Stromal cell of bone marrow (primary cell): ENCODE data around the gene SASH1.

Experiments
- DNase-seq: peaks from one replicate; pipeline ENCODE4 v3.0.0-alpha.2; 2012; ENCODE audit warnings: low read depth

Gene SASH1

DNA sequence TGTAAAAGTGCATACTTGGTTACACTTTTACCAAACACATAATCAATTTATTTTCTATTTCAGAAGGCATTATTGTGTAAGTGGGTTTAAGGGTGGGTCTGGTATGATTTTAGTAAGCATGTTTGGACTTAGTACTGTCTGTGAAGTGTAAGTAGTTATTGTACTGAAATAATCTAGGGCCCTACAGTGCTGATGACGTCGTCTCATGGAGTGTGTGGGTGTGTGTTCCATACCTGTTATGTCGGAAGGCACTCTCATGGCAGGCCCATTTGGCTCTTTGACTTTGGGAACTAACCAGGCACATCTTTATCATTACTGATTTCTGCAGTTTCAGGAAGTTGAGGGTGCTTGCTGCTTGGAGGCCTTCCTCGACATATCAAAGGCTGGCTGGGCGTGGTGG is 155.1 kb downstream of the SASH1 start:
- no peak for DNase-seq

DNA sequence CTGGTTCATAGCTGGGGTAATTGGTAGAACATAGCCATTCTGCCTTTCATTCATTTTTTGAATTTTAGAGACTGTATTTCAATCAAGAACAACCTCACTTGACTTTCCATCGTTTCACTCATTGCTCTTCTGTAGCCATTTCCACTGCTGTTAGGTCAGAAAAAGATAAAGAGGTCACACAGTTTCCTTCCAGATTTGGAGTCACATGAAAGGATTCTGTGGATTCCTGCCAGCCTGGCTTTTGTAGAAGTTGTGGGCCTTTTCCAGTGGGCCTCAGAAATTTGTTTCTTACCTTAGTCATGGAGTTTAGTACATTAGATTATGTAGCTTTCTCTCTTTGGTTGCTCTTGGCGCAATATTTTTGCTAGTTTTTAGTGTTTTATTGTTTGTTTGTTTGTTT is 157.8 kb downstream of the SASH1 start:
- DNase-seq, result no peak

DNA sequence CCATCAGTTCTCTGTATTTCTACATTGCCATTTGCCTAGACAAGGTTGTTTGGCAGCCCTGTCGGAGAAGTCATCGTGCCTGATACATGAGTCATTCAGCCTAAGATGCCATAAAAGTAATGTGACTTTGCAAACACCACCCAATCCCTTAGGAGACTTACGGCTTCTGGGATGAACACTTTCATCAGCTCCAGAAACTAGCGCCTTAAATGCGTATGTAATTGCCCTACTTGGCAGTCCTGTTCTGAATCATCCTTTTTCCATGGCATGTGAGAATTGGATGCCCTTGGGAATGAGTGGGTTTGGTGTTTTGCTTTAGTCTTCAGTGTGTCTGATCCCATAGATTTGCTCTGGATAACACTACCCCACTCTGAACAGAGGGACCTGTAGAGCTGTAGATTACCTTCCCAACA is 158.5 kb downstream of the SASH1 start:
- DNase-seq, result peak; percentile 99

DNA sequence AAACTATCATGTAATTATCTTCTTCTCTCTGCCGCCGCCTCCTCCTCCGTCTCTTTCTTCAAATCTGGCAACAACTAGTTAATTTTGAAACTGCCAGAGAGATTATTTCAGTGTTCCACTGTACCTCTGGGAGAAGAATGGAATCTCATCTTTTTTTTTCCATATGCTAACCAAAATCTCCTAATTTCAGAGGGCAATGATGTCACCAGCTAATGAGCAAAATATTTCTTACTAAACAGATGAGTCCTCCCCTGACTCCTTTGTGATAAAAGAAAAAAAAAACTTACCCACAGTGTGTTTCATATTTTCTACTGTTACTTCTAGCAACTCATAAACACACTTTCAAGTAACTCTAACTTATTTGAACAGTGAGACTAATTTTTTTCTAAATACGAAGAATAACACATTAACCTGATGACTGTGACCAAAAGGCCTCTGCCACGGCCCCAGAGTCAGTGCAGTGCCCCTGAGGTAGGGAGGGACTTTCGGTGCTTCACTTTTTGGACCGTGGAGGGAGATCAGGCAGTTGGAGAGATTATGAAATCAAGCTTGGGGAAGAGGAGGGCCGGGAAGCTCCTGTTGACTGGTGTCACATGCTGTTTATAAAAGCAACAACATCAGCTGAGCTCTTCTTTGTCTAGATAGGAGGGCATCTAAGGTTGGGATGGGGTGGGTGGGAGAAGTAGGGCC is 159.6 kb downstream of the SASH1 start:
- peak; percentile 74 for DNase-seq

DNA sequence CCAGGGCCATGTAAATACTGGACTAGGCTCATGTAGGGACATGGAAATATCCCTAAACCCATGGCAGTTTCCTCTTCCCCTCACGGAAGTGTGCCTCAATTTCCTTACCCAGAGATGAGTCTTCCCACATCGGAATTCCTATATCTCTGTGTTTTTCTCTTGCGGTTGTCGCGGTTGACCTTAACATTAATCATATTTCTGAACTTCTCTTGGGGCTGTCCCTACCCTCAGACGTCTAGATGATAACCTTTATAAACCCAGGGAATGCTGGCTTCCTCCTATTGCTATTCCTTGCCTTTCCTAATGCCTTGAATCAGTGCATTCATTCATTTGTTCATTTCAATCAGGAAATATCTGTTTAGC is 160.1 kb downstream of the SASH1 start:
- DNase-seq, result no peak

DNA sequence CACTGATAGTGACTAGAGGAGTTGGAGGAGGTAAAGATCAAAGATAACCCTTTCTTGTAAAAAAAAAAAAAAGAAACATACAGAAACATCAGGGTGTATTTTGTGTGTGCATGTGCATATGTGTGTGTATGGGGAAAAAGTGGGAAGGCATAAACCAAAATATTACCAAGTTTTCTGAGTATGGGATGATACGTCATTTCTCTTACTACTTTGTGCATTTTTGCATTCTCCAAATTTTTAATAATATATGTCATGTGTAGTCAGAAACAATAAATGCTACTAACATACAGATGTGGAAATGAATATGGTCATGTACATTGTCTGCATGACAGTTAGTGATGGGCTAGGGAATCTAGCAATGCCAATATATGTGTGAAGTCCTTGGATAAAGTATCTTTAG is 161.1 kb downstream of the SASH1 start:
- no peak for DNase-seq

DNA sequence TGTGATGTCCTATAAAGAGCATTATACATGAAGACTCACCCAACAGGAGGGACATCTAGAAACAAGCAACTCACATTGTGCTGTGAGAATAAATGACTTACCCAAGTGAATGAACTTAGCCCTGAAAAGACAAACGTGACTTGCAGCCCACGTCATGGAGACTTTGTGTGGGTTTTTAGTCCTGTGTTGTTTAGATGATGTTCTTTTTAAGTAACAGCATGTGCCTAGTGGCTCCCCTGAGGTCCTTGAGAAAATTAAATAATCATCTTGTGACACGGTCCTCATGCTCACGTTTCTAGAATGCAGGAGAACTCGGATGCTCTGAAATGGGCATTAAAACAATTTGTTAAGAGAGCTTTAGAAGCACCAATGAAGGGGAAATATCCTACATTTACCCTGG is 165.1 kb downstream of the SASH1 start:
- peak; percentile 63 for DNase-seq

DNA sequence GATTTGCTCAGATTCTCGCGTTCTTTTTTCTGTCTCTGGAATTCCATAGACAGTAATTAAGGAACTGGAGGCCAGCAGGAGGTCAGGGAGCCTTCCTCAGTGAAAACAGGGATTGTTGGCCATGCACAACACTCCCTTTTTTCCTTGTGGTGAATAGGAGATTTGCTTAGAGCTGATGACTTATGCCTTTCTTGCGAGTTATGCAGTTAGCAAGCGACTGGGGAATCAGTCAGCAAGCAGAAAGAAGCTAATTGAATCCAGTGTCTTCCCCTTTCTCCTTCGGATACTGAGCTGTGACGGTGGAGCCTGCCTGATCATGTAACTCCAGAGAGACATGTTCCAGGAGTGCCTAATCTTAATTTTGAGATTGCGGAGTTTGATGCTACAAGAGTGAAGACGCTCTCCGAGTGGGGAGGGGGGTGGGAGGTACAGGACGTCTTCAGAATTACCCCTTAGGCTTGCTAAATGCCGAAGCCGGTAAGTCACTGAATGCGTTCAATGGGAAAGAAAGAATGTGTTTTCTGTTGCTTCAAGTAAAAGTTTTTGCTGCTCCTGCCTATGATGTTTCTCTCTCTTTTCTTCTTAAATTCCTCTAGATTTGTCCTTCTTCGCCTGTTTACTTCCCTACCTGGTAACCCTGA is 165.9 kb downstream of the SASH1 start:
- DNase-seq, result peak; percentile 87

DNA sequence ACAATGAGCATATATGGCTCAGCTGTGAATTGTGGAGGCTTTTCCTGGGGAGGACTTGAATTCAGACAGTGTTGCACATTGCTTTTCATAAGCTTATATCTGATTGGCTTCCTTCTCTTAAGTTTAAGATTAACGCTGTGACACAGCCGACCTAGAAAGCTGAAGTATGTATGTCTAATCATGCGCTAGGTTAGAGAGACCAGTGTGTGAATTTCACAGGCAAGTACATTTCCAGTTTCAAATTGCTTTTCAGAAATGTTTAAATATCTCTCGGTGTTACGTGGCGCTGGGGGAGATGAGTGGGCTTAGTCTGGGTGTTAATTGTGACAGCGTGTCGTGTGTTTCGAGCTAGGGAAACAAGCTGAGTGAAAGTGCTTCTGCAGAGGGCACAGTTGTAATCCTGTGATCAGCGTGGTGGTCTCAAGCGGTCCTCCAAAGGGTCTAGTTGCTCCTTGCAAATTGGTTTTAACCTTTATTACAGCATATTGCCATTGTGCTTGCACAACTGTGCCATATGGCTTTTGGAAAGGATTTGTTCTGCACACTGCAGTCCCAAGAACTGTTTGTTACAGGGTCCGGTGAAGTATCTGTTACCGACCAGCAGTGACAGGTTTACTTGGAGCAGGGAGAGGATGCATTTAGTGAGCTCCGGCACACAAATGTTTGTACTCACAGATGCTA is 166.6 kb downstream of the SASH1 start:
- no peak for DNase-seq

DNA sequence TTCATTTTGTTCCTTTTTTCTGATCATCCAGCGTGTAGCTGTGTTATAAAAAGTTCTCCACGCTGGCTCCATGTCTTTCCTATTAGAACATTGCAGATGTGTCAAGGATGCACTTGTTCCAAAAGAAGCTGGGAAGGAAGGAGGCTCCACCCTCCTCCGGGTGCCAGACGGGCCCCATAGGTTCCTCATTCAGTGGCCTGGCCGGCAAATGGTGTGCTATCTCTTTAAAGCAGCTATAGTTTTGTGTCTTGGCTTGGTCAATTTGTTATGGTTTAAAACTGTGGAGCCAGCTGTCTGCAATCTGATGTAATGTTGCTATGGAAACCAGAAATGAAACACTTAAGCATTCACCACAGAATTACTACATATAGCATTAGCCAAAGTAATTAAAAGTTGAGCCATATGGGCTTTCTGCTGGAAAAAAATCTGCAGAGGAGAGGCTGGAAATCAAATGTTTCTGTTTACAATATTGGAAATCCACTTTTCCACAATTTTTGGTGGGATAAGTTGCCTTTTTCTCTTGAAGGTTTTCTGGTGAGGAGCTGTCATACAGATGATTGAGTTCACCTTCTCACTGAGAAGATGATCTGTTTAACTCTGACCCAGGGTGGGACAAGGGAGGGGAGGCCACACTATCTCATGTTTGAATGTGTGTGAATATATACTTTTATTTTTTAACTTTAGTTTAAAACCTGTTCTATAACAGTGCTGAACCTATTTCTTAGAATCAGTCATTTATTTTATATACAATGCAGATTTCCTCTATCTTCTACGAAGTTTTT is 167.4 kb downstream of the SASH1 start:
- DNase-seq, result peak; percentile 97

DNA sequence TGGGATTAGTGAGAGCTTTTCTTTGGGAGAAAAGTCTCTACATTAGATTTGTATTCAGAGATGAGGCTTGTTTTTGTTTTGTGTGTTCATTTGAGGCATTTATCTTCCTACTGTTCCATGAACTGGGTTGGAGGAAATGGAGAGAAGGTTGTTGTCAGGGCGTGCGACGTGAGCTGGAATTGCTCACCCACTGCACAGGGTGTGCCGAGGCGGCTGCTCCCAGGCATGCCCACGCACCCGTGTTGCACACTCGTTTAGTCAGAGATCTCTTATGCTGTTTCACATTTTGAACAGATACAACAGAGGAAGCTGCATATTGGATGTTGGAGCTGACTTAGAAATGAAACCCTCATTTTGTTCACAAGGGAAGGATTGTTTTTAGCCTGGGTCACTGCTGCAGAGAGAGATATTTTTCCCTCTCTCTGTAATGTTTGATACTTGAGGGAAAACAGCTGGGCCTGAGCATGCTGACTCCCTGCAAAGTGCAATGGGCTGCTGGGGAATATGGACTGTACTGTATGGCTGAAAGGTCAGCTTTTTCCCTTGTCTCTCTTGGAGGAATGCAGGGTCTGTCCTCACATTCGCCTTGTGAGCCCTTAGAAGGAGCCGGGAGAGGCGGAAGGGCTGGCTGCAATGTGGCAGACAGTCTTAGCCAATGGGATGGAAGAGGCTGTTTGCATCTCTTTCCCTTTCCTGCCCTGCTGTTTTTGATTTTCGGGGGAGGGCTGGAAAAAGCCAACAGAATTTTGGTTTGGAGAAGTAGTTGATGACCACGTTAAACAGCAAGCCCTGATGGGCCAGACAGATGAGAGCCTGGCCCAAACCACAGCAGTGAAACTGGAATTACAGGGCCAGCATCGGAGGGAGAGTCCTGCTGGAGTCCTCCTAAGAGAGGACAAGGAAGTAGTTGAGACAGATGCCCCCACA is 170.8 kb downstream of the SASH1 start:
- DNase-seq, result peak; percentile 74

DNA sequence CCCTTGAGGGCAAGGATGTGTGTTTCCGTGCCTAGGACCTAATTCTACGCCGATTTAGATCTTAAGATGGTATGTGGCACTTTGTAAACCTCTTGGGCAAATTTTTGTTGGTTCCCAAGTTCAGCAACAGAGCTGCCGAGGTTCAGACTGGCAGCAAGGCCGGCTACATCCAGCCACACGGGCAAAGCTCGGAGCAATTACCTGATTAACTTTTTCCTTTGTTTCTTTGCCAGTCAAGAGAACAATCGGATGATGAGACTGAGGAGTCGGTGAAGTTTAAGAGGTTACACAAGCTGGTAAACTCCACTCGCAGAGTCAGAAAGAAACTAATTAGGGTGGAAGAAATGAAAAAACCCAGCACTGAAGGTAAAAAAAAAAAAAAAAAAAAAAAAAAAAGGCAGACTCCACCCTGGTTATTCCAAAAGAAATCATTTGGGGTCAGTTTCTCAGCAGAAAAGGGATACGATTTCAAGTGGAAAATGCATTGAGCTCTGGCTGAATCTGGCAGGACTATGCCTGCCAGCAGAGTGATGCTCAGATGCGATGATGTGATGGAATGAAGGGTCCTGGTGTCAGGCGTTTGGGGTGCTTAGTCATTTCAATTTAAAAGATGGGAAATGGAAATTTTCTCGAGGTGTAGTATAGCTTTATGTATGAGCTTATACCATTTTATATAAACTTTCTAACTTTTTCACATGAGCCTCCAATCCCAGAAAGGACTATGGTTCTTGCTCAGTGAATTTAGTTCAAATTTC is 171.6 kb downstream of the SASH1 start:
- DNase-seq, result no peak

DNA sequence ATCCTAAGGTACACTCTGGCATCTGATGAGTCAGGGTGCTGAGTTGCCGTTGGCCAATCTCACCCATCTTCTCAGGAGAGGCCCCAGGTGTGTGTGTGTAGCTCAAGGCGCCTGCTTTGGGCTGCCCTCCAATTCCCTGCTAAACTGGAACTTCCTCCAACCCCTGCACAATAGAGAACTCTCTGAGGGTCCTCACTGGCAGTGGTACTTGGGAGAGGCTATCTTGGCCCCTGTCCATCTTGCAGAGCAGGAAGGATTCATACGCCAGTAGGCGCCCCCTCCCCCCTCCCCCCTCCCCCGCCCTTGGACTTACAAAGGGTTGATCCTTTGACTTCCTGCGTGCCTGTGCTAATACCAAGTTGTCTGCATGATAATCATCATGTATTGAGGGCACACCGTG is 173.6 kb downstream of the SASH1 start:
- DNase-seq, result no peak

DNA sequence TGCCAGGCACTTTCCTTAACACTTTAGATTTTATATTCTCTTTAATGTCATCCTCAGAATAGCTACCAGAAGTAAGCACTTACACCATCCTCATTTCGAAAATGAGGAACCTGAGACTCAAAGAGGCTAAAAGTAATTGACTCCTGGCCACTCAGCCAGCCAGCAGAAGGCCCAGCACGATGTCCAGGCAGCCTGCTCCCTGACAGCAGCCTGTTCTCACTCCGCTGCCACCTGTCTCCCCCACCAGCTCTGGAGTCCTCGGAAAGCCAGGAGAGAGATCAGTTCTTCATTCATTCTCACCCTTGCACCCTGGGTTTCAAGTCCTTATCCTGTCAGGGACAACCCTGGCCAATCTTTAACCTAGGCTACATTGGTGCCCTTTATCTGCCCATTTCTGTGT is 174.0 kb downstream of the SASH1 start:
- DNase-seq, result no peak

DNA sequence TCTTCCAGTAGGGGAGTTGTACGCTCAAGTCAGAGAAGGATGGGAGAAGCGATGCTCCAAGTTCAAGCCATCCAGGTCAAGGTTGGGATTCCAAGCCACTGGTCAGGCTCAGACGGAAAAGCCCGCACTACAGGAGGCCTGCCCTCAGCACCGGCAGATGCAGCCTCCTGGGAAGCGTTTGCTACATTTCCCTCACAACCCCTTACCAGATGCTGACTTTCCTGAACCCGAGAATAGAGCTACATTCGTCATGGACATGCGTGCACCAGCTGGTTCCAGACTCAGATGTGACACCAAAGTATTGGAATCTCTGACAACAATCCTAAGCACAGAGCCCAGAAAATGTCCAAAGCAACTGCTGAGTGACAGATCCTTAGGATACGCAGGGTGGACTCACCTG is 174.8 kb downstream of the SASH1 start:
- DNase-seq, result no peak

DNA sequence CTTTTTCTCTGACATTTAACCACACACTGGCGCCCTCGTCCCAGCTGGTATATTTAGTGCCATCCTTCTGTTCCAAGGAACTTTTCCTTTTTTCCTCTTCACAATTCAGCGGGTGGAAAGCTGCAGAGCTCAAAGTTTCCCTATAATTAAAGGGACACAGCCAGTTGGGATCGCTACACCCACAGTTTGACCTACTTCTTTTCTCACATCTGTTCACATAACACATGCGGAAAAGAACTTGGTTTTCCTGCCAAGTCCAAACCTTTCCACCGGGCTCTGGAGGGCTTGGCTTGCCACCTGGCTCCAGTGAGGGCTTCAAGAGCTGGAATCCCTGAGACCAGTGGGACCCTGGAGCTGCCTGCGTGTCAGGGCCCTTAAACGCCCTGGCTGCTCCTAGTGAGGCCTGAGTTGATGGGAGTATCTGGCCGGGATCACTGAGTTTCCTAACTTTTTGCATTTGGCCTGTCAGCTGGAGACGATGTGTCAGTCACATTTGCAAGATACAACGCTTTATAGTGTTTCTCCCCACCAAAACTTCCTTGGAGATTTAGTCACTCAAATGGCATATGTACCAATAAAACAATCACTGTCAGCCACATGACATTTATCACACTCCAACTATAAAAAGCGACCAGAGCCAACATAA is 176.0 kb downstream of the SASH1 start:
- no peak for DNase-seq

DNA sequence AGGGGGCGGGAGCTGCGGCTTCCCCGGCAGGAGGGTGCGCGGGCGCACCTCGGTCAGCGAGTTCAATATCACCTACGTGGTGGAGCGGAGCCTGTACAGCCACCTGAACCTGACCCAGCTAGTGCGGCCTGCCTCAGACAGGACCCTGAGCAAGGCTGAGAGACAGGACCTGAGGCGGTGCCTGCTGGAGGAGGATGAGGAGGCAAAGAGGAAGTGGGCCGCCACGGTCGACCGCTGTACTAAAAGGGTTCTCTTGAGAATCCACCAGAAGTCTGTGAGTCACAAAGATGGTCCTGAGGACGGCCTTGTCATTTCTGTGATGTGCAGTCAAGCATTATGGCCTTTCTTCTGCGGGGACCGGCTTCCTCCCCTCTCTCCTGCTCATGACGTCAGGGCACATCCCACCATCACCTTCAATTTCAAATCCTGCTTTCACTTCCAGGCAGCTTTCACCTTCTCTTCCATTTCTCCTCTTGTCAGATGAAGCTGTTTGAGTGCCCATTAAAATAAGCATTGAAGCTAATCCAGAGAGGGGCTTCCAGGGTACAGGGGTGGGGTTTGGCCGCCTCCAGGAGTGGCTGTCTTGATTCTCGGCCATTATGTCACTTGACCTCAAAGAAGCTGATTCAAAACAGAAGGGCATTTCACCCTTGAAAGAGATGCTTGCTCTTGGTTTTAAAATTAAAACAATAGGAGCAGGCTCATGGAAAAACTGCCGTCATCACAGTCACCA is 177.6 kb downstream of the SASH1 start:
- no peak for DNase-seq

DNA sequence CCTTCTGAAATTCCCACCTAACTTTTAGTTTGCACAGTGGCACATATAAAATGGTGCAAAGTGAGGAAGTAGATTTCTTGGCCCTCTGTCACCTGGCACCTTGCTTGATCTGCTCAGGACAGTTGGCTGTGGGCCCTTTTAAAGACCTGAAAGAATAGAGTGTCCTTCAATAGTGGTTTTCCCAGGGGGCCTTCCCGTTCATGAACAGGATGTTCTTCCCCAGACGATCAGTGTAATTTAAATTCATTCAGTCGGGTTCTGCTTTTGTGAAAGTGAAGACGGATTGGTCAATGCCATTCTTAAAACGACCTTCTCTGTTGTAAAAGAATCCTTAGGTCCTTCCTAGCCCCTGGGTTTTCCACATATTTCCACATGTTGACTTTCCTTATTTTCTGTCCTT is 178.5 kb downstream of the SASH1 start:
- DNase-seq, result no peak

DNA sequence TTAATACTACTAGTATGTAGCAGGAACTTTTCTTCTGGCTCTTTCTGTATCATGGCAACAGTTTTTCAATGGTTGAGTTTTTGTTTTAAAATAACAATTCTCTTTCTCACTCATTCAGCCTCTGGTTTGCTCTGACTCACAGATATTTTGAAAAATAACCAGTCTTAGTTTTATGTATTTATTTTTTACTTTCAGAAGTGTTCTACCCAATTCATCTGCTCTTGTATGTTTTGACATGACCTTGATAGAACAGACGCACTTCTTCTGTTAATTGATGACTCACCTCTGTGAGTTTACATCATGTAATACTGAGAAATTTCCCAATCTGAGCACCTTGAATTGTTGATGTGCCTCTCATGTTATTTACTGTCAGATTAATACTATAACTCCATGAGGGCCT is 178.9 kb downstream of the SASH1 start:
- no peak for DNase-seq

DNA sequence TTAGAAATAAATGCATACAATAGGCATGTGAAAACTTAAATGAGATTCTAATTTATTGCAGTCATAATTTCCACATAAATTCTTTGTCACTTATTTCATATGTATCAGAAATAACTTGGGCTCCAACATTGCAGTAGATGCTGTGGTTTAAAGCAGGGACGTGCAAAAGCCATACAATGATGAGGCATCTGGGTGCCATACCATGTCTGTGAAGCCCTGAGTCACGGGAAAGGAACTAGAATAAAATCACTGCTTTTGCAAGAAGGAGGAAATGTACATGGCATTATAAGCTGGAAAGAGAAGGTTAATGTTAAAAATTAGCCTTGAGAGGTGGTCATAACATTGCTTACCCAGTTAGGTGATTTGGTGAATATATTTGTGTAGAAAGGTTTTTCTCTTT is 180.4 kb downstream of the SASH1 start:
- DNase-seq, result no peak
